PC-9 (cell line): ENCODE measurements around the gene TMA16.

Experiments
- EZH2 ChIP-seq: fragments of 200-600 bp; sonication (generic); IDR thresholded peaks from 2 replicates; pipeline ENCODE4 v1.8.0; 2017; ENCODE audit warnings: antibody characterized with exemption, low read depth
- TF ChIP-seq, protein P1 (sequence below): fragments of 200-600 bp; sonication (generic); conservative IDR thresholded peaks from 2 replicates; pipeline ENCODE4 v1.6.1; 2017; ENCODE audit warnings: mixed run types, antibody characterized with exemption, mild to moderate bottlenecking, moderate library complexity

DNA sequence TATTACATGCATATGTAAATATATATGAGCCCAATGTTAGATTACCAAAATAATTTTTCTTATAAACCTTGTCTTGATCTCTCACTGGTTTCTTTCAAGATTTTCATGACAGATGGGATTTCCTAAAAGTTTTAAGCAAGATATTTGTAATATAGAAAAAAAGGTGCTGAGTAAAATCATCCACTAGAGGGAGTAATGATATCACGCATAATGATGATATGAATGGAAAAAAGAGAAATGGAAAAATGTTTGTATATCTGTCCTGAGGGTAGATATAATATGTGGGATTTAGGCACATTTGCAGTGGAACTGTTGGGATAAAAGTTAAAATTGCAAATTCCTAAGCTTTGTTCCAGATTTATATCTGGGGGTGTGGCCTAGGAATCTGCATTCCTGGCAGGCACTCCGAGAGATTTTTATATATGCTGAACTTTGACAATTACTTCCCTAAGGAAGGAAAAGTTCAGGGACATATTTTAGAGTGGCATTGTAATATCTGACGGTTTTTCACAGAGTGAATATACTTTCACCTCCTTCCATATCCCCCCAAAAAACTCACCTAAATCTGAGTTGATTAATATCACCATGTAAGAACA is 60.5 kb downstream of the TMA16 start:
- TF ChIP-seq, protein P1, sequence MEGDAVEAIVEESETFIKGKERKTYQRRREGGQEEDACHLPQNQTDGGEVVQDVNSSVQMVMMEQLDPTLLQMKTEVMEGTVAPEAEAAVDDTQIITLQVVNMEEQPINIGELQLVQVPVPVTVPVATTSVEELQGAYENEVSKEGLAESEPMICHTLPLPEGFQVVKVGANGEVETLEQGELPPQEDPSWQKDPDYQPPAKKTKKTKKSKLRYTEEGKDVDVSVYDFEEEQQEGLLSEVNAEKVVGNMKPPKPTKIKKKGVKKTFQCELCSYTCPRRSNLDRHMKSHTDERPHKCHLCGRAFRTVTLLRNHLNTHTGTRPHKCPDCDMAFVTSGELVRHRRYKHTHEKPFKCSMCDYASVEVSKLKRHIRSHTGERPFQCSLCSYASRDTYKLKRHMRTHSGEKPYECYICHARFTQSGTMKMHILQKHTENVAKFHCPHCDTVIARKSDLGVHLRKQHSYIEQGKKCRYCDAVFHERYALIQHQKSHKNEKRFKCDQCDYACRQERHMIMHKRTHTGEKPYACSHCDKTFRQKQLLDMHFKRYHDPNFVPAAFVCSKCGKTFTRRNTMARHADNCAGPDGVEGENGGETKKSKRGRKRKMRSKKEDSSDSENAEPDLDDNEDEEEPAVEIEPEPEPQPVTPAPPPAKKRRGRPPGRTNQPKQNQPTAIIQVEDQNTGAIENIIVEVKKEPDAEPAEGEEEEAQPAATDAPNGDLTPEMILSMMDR: peak; percentile 77
- TF ChIP-seq EZH2: no peak
